Spleen (tissue), 7 donors: ENCODE measurements around the gene ARMH2.

Experiments used
- CTCF ChIP-seq, 11 experiments: fragments of 200-600 bp in 7 of 11; fragments of 450-650 bp in 4 of 11; sonication (generic) in 4 of 11; IDR thresholded peaks in 8 of 11; conservative IDR thresholded peaks in 3 of 11; 1 replicate in 7 of 11; 2 replicates in 4 of 11; pipeline versions ENCODE4 v1.4.0 to v1.8.0; 2016 to 2021; ENCODE audit warnings: antibody characterized with exemption in 11 of 11, inconsistent platforms in 4 of 11, mild to moderate bottlenecking in 1 of 11
- POLR2A ChIP-seq, 3 donors: fragments of 450-650 bp; IDR thresholded peaks; one replicate each; pipeline ENCODE4 v1.5.1; 2017; ENCODE audit warnings: antibody characterized with exemption in 3 of 3, mild to moderate bottlenecking in 1 of 3
- donor health status: DM: no; HTN: no; CAD: no; lungs with moderate emphysema.
- donor health status: DM: no; HTN: no; CAD: no.
- donor health status: DM: no; HTN: no; CAD: no.

GRCh38 chr6:24845578-24845977 lies 46.9 kb upstream of the ARMH2 start:
- TF ChIP-seq CTCF (IDR thresholded peaks at IDR 0.05 in 8 of 11, conservative IDR thresholded peaks at IDR 0.05 in 3 of 11) (no peak), POLR2A (IDR thresholded peaks at IDR 0.05) (no peak)
